COLO829 (cell line): ENCODE measurements around the gene ISG15.

Source experiments
- DNase-seq: peaks from one replicate; pipeline ENCODE4 v3.0.0; 2012; ENCODE audit warnings: low spot score

ISG15 gene

GRCh38 chr1:1013105-1013921 lies at the start of gene ISG15:
ISG15 (plus strand) TSS chr1:1013497; CDS start chr1:1013574, 77 bp downstream.
- DNase-seq, result peak; percentile 43

GRCh38 chr1:963746-964525 lies 49.4 kb upstream of the ISG15 start:
- DNase-seq, result no peak

- no peak for DNase-seq
Measured at GRCh38 chr1:964691-965525, 48.4 kb upstream of the ISG15 start.

GRCh38 chr1:965526-966134 lies 47.7 kb upstream of the ISG15 start:
- no peak for DNase-seq

GRCh38 chr1:966135-966703 lies 47.1 kb upstream of the ISG15 start, which contains the start of gene PLEKHN1:
PLEKHN1 (plus strand) TSS chr1:966482; CDS start chr1:966532, 50 bp downstream.
- no peak for DNase-seq

GRCh38 chr1:966704-967300 lies 46.5 kb upstream of the ISG15 start:
- peak; percentile 48 for DNase-seq

- DNase-seq, result no peak
Measured at GRCh38 chr1:967466-968343, 45.6 kb upstream of the ISG15 start.

GRCh38 chr1:969260-969855 lies 43.9 kb upstream of the ISG15 start:
- DNase-seq, result no peak

GRCh38 chr1:970242-970972 lies 42.9 kb upstream of the ISG15 start:
- DNase-seq, result no peak

GRCh38 chr1:970973-971730 lies 42.1 kb upstream of the ISG15 start:
- DNase-seq, result no peak

- DNase-seq, result no peak
Measured at GRCh38 chr1:971751-972506, 41.4 kb upstream of the ISG15 start.

- no peak for DNase-seq
Measured at GRCh38 chr1:972726-973458, 40.4 kb upstream of the ISG15 start.

- DNase-seq, result no peak
Measured at GRCh38 chr1:973459-974292, 39.6 kb upstream of the ISG15 start.

- DNase-seq, result no peak
Measured at GRCh38 chr1:974293-974640, 39.0 kb upstream of the ISG15 start.

GRCh38 chr1:974687-975328 lies 38.5 kb upstream of the ISG15 start:
- no peak for DNase-seq
